CD4-positive, alpha-beta T cell treated with Interleukin-4 for 4 hours (primary cell): ENCODE data around the gene TRPM2.

Source experiments
- DNase-seq: peaks from one replicate; pipeline ENCODE4 v3.0.0-alpha.2; 2020

Gene TRPM2

DNA sequence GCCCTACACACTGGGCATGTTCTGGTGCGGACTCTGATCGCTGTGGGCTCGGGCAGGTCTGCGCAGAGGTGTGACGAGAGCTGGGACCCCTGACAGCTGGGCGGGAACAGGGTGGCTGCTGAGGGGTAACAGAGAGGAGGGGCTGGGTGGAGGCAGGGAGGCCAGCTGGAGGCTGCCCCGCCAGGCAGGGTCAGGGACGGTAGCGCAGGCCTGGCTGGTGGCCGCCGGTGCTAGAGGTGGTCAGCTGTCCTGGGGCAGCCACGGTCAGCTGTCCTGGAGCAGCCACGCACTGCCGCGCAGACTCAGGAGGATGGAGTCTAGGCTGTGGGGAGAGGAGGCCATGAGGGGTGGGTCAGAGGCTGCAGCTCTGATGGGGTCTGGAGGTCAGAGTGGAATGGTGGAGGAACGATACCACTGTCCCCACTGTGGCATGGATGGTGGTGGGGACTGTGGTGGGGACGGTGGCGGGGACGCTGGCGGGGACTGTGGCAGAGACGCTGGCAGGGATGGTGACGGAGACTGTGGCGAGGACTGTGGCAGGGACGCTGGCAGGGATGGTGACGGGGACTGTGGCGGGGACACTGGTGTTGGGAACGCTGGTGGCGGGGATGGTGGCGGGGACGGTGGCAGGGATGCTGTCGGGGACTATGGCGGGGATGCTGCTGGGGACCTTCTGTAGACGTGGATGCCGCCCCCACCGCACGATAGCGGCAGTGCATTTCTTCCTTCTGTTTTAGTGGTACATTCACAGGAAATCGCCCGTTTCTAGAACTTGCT, 80.6 kb downstream of the TRPM2 start:
- DNase-seq, result no peak

DNA sequence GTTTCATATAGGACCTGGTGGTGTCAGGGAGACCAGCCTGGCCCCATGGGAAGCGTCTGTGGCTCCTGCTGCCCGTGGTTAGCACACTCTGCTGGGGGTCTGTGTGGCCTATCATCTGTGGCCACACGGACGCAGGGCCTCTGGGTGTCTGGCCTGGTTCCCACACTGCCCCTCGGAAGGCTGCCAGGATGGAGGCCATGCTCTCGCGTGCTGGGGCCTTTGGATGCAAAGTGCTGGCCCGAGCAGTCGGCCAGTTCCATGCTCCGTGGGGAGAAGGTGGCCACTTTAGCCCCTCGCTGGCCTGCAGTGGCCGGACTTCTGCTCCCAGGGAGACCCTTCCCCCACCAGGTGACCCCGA, 81.1 kb downstream of the TRPM2 start:
- DNase-seq, result no peak

DNA sequence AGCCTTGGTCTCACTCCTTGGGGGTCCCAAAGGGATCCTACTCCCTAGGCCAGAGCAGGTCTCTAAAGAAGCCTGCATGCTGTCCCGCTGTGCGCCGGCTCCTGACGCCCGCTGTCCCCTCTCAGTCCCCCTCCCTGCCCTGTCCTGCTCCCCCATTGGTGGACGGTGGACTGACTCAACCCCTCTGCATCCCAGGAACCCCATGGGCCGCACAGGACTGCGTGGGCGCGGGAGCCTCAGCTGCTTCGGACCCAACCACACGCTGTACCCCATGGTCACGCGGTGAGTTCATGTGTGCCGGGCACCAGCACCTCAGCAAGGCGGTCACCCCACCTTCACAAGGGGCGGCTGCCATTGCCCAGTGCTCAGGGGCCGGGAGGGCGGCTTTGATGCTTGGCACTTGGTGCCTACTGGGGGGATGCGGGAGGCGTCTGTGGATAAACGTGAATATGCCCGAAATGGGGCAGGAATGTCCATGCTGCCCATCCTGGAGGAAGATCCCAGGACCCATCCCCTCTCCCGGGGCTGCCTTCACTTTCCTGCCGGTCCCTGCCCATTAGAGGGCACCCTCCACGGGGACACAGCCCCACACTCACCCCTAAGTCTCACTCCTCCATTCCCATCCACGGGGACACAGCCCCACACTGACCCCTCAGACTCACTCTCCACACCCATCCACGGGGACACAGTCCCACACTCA, 81.7 kb downstream of the TRPM2 start:
- DNase-seq, result no peak

DNA sequence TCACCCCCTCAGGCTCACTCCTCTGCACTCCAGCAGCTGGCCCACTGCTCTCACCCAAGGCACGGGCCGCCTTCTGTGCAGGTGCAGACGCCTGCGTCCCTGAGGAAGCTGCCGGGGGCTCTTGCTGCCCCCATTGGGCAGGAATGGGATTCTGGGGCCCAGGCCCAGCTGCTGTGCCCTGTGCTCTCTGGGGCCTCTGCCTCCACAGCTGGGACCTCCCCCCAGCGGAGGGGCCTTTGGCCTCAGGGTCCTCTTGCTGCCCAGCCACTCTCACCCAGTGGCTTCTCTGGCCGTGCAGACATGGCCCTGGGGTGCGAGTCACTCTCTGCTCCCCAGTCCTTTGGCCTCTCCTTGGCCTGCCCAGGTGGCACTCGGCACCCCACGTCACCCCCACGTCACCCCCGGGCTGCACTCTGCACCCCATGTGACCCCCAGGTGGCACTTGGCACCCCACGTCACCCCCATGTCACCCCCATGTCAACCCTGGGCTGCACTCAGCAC, 82.7 kb downstream of the TRPM2 start:
- no peak for DNase-seq

DNA sequence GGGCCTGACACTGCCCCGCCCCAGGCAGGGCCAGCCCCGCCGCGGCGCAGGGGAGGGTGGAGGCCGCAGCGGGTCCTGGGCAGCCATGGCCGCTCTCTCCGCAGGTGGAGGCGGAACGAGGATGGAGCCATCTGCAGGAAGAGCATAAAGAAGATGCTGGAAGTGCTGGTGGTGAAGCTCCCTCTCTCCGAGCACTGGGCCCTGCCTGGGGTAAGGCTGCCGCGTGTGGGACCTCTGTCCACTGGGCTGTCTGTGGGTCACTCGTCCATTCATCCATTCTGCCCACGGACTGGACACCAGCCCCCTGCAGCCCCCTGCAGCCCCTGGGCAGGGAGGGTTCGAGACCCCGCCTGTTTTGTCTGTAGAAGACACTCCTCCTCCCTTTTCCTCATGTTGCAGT, 83.5 kb downstream of the TRPM2 start:
- DNase-seq, result no peak

DNA sequence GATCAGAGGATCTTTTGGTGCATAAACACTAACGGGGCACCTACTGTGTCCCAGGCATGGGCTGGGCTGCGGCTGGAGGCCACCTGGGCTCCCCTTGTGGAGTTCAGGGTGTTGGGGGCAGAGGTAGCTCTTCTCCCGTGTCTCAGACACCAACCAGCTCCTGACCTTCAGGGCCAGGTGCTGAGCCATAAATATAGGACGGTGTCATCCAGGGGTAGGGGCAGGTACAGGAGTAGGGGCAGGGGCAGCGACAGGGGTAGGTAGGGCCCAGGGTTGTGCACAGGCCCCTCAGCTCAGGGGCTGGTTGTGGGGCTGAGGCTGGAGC, 83.9 kb downstream of the TRPM2 start:
- no peak for DNase-seq

DNA sequence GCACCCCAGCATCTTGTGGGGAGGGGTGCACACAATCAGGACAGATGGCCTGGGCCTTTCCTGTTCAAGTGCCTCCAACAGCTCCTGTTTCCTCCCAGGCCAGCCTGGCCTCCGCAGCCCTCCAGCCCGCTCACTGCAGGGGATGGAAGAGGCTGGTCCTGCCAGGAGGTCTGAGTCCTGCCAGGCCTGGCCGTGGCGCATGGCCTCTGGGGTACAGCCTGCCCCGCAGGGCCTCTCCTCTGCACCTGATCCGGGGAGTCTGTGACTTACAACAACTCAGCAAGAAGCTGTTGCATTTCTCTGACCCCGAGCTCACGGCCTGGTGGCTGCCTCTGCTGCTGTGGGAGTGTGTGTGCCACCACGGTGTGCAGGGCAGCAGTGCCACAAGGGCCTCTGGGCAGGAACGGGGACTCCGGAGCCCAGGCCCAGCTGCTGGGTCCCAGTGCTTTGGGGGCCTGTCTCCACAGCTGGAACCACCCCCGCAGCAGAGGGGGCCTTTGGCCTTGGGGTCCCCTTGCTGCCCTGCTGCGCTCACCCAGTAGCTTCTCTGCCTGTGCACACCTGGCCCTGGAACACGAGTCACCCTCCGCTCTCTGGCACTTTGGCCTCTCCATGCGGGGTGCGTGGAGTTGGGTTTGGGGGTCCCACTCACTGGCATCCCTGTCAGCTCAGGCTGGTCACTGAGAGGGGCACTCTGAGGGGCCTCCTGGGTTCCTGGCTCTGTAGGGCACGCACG, 84.4 kb downstream of the TRPM2 start:
- DNase-seq, result no peak

DNA sequence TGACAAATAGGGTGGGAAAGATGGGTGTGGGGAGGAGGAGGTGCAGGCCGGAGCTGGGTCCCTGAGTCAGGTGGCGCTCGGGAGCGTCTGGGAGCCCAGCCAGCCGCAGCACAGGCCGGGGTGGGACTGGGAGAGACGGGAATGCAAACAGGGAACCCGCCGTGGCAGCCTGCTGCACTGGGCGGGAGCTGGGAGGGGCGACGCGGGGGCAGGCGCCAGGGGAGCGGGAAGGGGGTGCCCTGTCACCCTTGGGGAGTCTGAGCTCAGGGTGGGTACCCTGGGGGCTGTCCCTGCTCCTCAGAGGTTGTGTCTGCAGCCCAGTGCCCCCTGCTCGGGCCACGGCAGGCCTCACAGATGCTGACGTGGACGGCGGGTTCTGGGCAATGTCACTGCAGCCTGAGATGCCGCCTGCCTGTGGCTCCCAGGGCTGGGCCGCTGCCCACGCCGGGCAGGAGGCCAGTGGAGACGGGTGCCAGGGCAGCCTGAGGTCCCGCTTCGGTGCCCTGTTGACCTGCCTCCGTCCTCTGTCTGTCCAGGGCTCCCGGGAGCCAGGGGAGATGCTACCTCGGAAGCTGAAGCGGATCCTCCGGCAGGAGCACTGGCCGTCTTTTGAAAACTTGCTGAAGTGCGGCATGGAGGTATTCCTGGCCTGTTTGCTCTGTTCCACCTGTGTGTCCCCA, 85.2 kb downstream of the TRPM2 start:
- no peak for DNase-seq

DNA sequence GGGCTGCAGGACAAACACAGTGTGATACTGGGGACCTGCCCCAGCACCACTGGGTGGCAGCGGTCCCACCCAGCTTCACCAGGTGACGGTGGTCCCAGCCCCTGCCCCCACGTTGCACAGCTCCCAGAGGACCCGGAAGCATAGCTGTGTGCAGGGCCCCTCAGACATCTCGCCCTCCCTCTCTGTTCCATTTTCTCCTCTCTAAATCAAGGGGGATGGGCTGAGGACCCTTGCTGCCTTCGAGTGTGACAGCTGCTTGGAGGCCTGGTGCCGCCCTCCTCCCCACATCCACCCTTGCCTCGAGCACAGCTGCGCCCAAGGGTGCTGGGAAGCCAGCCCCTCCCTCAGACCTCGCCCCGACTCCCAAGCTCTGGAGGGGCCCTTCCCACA, 85.8 kb downstream of the TRPM2 start:
- DNase-seq, result no peak

DNA sequence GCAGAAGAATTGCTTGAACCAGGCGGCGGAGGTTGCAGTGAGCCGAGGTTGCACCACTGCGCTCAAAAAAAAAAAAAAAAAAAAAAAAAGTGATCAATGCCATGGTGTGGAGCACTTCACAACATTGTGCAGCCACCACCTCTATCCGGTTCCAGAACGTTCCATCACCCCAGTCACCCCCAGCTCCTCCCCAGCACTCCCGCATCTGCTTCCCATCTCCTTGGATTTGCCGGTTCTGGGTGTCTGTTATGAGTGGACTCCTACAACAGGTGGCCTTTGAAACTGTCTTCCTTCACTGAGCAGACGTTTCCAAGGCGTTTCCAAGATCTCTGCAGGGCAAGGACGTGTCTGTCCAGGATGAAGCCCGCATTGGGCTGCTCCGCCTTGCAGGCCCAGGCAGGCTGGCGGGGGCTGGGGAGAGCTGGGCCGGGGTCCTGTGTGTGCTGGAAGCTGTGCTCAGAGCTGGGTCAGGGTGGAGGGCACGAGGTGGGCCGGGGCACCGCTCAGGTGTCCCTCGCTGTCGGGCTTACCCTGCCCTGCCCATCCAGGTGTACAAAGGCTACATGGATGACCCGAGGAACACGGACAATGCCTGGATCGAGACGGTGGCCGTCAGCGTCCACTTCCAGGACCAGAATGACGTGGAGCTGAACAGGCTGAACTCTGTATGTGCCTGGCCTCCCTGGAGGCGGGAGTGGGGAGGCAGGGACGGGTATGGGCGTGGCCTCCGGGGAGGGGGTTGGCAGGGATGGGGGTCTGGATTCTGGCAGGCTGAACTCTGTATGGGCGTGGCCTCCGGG, 87.0 kb downstream of the TRPM2 start:
- no peak for DNase-seq

DNA sequence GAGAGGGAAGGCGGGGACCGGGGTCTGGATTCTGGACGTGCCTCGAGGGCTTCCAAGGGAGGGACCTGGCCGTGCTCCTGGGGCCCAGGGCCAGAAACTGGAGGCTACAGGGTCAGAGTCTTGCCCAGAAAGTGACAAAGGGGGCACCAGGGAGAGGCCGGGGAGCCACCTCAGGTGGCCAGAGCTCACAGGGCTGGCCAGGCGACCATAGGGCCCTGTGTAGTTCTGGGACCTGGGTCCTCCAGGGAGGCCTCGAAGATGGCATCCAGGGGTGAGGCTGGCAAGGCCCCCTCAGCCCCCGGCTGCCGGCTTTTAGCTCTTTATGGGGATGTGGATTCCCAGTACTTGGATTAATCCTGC, 87.6 kb downstream of the TRPM2 start:
- DNase-seq, result no peak

DNA sequence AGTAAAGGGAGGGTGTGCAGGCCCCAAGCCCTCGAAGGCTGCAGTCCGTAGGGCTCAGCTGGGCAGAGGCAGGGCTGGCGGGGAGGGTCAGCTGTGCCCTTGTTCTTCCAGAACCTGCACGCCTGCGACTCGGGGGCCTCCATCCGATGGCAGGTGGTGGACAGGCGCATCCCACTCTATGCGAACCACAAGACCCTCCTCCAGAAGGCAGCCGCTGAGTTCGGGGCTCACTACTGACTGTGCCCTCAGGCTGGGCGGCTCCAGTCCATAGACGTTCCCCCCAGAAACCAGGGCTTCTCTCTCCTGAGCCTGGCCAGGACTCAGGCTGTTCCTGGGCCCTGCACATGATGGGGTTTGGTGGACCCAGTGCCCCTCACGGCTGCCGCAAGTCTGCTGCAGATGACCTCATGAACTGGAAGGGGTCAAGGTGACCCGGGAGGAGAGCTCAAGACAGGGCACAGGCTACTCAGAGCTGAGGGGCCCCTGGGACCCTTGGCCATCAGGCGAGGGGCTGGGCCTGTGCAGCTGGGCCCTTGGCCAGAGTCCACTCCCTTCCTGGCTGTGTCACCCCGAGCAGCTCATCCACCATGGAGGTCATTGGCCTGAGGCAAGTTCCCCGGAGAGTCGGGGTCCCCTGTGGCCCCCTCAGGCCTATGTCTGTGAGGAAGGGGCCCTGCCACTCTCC, 88.3 kb downstream of the TRPM2 start:
- DNase-seq, result no peak

DNA sequence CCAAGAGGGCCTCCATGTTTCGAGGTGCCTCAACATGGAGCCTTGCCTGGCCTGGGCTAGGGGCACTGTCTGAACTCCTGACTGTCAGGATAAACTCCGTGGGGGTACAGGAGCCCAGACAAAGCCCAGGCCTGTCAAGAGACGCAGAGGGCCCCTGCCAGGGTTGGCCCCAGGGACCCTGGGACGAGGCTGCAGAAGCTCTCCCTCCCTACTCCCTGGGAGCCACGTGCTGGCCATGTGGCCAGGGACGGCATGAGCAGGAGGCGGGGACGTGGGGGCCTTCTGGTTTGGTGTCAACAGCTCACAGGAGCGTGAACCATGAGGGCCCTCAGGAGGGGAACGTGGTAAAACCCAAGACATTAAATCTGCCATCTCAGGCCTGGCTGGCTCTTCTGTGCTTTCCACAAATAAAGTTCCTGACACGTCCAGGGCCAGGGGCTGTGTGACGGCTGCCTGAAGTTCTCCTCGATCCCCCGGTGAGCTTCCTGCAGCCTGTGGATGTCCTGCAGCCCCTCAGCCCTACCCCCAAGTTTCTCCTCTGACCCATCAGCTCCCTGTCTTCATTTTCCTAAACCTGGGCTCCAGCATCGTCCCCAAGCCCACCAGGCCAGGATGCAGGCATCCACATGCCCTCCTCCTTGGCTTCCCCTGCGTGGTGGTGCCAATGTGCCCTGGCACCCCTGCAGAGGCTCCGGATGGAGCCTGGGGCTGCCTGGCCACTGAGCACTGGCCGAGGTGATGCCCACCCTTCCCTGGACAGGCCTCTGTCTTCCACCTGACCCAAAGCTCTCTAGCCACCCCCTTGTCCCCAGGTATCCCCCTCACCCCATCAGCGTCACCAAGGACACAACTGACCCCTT, 89.1 kb downstream of the TRPM2 start:
- DNase-seq, result no peak

DNA sequence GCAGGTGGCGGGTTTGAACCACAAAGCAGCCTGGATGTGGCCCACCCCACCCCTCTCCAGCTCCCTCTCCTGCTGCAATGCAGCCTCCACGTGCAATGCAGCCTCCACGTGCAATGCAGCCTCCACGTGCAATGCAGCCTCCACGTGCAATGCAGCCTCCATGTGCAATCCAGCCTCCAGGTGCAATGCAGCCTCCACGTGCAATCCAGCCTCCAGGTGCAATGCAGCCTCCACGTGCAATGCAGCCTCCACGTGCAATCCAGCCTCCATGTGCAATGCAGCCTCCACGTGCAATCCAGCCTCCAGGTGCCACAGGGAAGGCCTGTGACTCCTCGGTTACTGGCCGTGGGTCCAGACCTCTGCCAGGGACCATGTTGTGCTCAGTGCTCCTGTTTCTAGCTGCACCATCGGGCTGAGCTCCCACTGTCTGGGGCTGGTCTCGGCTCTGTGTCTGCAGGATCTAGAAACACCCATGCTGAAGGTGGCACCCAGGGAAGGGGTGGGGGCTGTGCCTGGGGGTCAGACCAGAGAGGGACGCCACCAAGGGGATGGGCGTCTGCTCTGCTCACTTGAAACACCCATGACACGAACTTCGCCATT, 90.0 kb downstream of the TRPM2 start:
- no peak for DNase-seq

DNA sequence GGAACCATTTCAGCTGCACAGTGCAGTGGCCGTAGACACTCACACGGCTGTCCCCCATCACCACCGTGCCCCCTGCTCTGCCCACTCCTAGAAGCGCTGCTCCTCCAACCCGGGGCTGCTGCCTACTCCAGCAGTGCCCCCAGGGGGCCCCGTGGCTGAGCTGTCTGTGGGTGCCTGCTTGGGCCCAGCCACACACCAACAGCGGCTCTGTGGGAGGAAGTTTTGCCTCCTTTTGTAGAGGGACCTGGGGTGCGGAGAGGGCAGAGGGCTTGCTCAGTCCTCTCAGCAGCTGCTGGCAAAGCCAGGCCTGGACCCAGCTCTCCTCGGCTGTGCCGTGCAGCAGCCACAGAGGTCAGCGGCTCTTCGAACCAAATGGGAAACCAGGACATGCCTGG, 90.5 kb downstream of the TRPM2 start:
- no peak for DNase-seq

DNA sequence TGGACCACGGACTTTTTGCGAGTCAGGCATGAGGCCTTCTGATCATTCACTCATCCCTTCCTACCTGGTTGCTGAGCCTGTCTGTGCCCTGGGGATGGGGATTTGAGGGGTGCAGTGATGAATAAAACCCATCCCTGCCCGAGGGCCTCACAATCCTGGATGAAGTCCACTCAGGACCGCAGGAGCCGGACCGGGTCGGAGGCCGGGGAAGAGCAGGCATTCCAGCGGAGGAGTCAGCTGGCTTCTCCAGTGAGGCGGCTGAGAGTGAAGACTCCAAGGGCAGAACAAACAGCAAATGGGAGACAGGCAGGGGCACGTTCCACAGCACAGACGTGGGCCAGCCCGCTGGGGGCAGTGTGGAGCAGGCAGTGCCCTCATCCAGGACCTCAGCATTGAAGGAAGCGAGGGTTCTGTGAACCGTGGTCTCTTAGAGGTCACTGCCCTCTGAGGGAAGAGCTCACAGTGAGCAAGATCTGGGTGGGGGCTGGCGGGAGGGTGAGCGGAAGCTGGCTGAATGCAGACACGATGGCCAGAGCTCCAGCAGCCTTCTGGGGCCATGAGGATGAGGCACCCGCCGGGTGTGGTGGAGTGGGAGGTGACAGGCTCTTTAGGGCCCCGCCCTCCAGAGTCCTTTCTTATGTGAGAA, 91.0 kb downstream of the TRPM2 start:
- DNase-seq, result no peak

DNA sequence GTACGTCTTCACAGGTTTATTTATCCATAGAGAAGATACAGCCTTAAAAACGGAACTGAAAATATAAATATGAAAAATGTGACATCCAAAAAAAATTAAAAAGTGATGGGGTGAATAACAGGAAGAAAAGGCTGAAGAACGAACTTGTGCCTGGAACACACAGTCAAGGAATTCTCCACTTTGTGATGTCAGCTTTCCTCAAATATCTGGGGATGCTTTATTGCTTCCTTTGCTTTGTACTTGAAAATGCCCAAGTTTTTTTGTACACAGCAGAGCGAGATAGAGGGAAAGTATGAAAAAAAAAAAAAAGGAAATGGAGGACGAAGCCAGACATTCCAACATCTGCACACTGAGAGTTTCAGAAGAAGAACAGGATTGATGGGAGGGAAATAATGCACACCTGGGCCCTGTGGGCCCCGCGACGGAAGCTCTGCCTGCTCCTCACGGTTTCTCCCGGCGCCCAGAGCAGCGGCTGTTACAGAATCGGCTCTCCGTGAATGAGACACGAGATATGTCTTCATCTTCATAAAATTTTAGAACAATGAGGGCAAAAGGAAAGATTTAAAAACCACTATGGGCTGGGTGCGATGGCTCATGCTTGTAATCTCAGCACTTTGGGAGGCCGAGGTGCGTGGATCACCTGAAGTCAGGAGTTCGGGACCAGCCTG, 91.9 kb downstream of the TRPM2 start:
- DNase-seq, result no peak

DNA sequence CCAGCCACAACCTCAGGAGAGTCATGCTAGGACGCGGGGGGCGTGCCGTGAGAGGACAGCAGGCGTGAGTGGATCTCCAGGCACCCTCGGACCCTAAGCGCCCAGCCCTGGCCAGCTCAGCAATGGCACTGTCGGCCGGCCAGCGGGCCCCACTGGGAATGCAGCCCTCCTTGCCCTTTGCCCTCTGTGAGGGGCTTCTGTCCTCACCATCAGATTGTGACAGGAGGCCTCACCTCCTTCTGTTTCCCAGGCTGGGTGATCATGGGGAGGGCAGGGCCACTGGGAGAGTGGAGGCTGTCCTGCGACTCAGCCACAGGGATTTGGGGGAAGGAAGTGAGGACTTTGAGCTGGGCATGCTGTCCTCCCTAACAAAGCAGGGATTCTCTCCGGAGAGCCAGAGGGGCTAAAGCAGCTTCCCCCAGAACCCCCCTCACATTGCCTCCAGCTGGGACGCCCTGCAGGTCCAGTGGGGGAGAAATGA, 95.3 kb downstream of the TRPM2 start:
- DNase-seq, result no peak
